Liver (tissue), 9 donors: ENCODE data around the gene SLC14A1. TPM values are rescaled to one million over a fixed set of nuclear protein-coding genes. Genes with fewer than 3 reads are reported as not detected.

ENCODE experiments used
- DNase-seq: peaks from one replicate; pipeline ENCODE4 v3.0.0-alpha.2; 2017; ENCODE audit warnings: low spot score
- H3K27ac ChIP-seq, 2 donors: one replicate each; pipeline ENCODE4 v1.7.0; 2013; ENCODE audit warnings: inconsistent platforms in 2 of 2, low read length in 2 of 2, control low read depth in 1 of 2, low read depth in 1 of 2, mild to moderate bottlenecking in 1 of 2
- H3K27me3 ChIP-seq, 4 donors: one replicate each; pipeline versions ENCODE4 v1.6.1 to v1.7.0; 2013; ENCODE audit warnings: low read length in 3 of 4, inconsistent platforms in 1 of 4, mild to moderate bottlenecking in 1 of 4, moderate library complexity in 1 of 4; ENCODE audit not compliant: control insufficient read depth in 4 of 4, insufficient read depth in 4 of 4
- H3K36me3 ChIP-seq, 4 donors: one replicate each; pipeline versions ENCODE4 v1.6.1 to v1.7.0; 2013; ENCODE audit warnings: low read length in 3 of 4, mild to moderate bottlenecking in 3 of 4, low read depth in 1 of 4, moderate library complexity in 1 of 4; ENCODE audit not compliant: control insufficient read depth in 4 of 4, insufficient read depth in 3 of 4
- H3K4me1 ChIP-seq, 4 donors: one replicate each; pipeline versions ENCODE4 v1.6.1 to v1.7.0; 2013; ENCODE audit warnings: low read length in 3 of 4, mild to moderate bottlenecking in 3 of 4, moderate library complexity in 1 of 4; ENCODE audit not compliant: control insufficient read depth in 4 of 4, insufficient read depth in 4 of 4
- H3K4me3 ChIP-seq, 3 donors: one replicate each; pipeline versions ENCODE4 v1.6.1 to v1.7.0; 2013; ENCODE audit warnings: low read length in 3 of 3, control low read depth in 1 of 3, low read depth in 1 of 3, mild to moderate bottlenecking in 1 of 3
- H3K9ac ChIP-seq, 2 donors: one replicate each; pipeline ENCODE4 v1.7.0; 2013; ENCODE audit warnings: low read length in 2 of 2, mild to moderate bottlenecking in 2 of 2, moderate library complexity in 2 of 2, control low read depth in 1 of 2, low read depth in 1 of 2
- H3K9me3 ChIP-seq, 4 donors: one replicate each; pipeline versions ENCODE4 v1.6.1 to v1.7.0; 2013; ENCODE audit warnings: low read length in 3 of 4; ENCODE audit not compliant: control insufficient read depth in 4 of 4
- CTCF ChIP-seq: fragments of 150-350 bp; IDR thresholded peaks from 2 replicates; pipeline ENCODE4 v1.5.1; 2017; ENCODE audit warnings: improper control_type of control experiment, low read depth, low read length; ENCODE audit not compliant: missing input control
- EGR1 ChIP-seq, 2 donors: IDR thresholded peaks; 2 replicates each; pipeline ENCODE4 v1.6.1; 2016 to 2018; ENCODE audit warnings: antibody characterized with exemption in 2 of 2, low read depth in 2 of 2
- FOXA1 ChIP-seq: IDR thresholded peaks from 2 replicates; pipeline ENCODE4 v1.6.1; 2016; ENCODE audit warnings: antibody characterized with exemption
- FOXA2 ChIP-seq: IDR thresholded peaks from 2 replicates; pipeline ENCODE4 v1.6.1; 2016; ENCODE audit warnings: antibody characterized with exemption
- GABPA ChIP-seq, 2 donors: IDR thresholded peaks in 1 of 2; conservative IDR thresholded peaks in 1 of 2; 2 replicates each; pipeline ENCODE4 v1.6.1; 2016; ENCODE audit warnings: antibody characterized with exemption in 2 of 2, mild to moderate bottlenecking in 1 of 2, moderate library complexity in 1 of 2
- HNF4A ChIP-seq, 2 donors: conservative IDR thresholded peaks; 2 replicates each; pipeline ENCODE4 v1.6.1; 2016; ENCODE audit warnings: antibody characterized with exemption in 2 of 2, mild to moderate bottlenecking in 2 of 2
- HNF4G ChIP-seq: IDR thresholded peaks from 2 replicates; pipeline ENCODE4 v1.6.1; 2016; ENCODE audit warnings: antibody characterized with exemption
- JUND ChIP-seq, 2 donors: IDR thresholded peaks; 2 replicates each; pipeline ENCODE4 v1.6.1; 2016; ENCODE audit warnings: antibody characterized with exemption in 2 of 2
- NR2F2 ChIP-seq: IDR thresholded peaks from 2 replicates; pipeline ENCODE4 v1.6.1; 2016; ENCODE audit warnings: antibody characterized with exemption
- RAD21 ChIP-seq, 2 donors: IDR thresholded peaks; 2 replicates each; pipeline ENCODE4 v1.6.1; 2016; ENCODE audit warnings: antibody characterized with exemption in 2 of 2, mild to moderate bottlenecking in 2 of 2
- RXRA ChIP-seq, 2 donors: IDR thresholded peaks; 2 replicates each; pipeline ENCODE4 v1.6.1; 2017 to 2018; ENCODE audit warnings: antibody characterized with exemption in 2 of 2, mild to moderate bottlenecking in 1 of 2
- SP1 ChIP-seq: IDR thresholded peaks from 2 replicates; pipeline ENCODE4 v1.6.1; 2018; ENCODE audit warnings: antibody characterized with exemption, mild to moderate bottlenecking
- TAF1 ChIP-seq: conservative IDR thresholded peaks from 2 replicates; pipeline ENCODE4 v1.6.1; 2016; ENCODE audit warnings: antibody characterized with exemption, mild to moderate bottlenecking
- YY1 ChIP-seq: IDR thresholded peaks from 2 replicates; pipeline ENCODE4 v1.6.1; 2016; ENCODE audit warnings: antibody characterized with exemption, mild to moderate bottlenecking
- ZBTB33 ChIP-seq: IDR thresholded peaks from 2 replicates; pipeline ENCODE4 v1.6.1; 2016; ENCODE audit warnings: antibody characterized with exemption
- WGBS: extraction: QIAGEN DNeasy Blood & Tissue Kit; methylation state at CpG from one replicate; pipeline ENCODE4 v1.1.7; 2013; 5-methylcytosine and 5-hydroxymethylcytosine counted together
- polyA plus RNA-seq, 2 donors: library from polyadenylated mRNA; stranded (reverse) in 1 of 2; unstranded in 1 of 2; fragments of 200-250 nt in 1 of 2; fragments of >200 nt in 1 of 2; fragmentation: Nextera tagmentation in 1 of 2; extraction: Ambion mirVana in 1 of 2; gene quantifications; one replicate each; pipeline versions ENCODE4 v1.2.1 to v1.2.3, GENCODE V29; 2013 to 2015
- total RNA-seq, 2 donors: library from RNA; depleted of rRNA; stranded (reverse); fragments of >200 nt; gene quantifications; one replicate each; pipeline ENCODE4 v1.2.3, GENCODE V29; 2014
- TF ChIP-seq, protein P1 (sequence below): IDR thresholded peaks from 2 replicates; pipeline ENCODE4 v1.6.1; 2016; ENCODE audit warnings: antibody characterized with exemption
- TF ChIP-seq, protein P2 (sequence below): IDR thresholded peaks from 2 replicates; pipeline ENCODE4 v1.6.1; 2016; ENCODE audit warnings: antibody characterized with exemption, mild to moderate bottlenecking
- TF ChIP-seq, protein P3 (sequence below): IDR thresholded peaks from 2 replicates; pipeline ENCODE4 v1.6.1; 2016; ENCODE audit warnings: antibody characterized with exemption
- donor health status: healthy.
- donor health status: healthy.
- donor health status: healthy.
- donor health status: healthy.
- donor health status: healthy.

The SLC14A1 gene
- total and polyA plus RNA-seq, 4 donors: 0.56 to 96.7 (median 0.80) TPM

GRCh38 chr18:45687621-45688020 lies 36.4 kb upstream of the SLC14A1 start:
- no peak overlapping the region for H3K4me3 ChIP-seq
- H3K9me3 ChIP-seq: no peaks in the 10 kb centered on the region
- DNase-seq: no peak
- no peaks in the 10 kb centered on the region for H3K27me3 ChIP-seq
- H3K27ac ChIP-seq: no peak overlapping the region
- no peak overlapping the region for H3K9ac ChIP-seq
- peaks cover 0 to 4% (median 0%) of the 10 kb centered on the region in 4 donors for H3K4me1 ChIP-seq
- no peaks in the 10 kb centered on the region for H3K36me3 ChIP-seq
- TF ChIP-seq RXRA (IDR thresholded peaks at IDR 0.05) (peak in 1 of 2 donors; percentile 24), EGR1 (IDR thresholded peaks at IDR 0.05; ENCODE audit: low read depth in 2 of 2) (no peak)
- WGBS: 69% methylated on average over 6 of the region's 6 CpGs

DNA sequence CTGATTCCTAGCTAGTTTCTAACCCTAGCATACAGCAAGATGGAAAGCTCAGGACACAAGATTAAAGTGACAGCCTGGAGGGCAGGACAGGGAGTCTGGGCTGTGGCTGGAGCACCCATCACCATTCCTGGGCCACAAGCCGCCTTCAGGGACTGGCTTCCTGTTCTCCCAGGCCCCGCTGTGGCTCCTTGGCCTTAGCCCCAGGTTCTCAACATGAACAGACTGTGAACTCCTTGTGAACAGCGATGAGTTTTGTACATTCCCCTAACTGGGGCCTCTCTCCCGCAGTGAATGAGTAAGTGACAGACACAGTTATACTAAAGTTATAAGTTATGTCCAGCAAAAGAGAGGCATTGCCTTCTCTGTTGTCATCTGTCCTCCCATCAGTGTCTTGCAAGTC lies 35.9 kb upstream of the SLC14A1 start:
- Histone ChIP-seq H3K4me3 (no peak overlapping the region), H3K4me1 (peaks cover 0 to 4% (median 0%) of the 10 kb centered on the region in 4 donors), H3K9me3 (no peaks in the 10 kb centered on the region), H3K9ac (no peak overlapping the region), H3K36me3 (no peaks in the 10 kb centered on the region), H3K27ac (no peak overlapping the region), H3K27me3 (no peaks in the 10 kb centered on the region)
- 81% methylated on average over 4 of the region's 4 CpGs for WGBS
- no peak for TF ChIP-seq ZBTB33
- no peak for TF ChIP-seq CTCF
- TF ChIP-seq GABPA (IDR thresholded peaks at IDR 0.05 in 1 of 2, conservative IDR thresholded peaks at IDR 0.05 in 1 of 2): no peak
- no peak for TF ChIP-seq HNF4A (conservative IDR thresholded peaks at IDR 0.05)
- no peak for TF ChIP-seq TAF1
- TF ChIP-seq, protein P1, sequence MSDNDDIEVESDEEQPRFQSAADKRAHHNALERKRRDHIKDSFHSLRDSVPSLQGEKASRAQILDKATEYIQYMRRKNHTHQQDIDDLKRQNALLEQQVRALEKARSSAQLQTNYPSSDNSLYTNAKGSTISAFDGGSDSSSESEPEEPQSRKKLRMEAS: no peak
- TF ChIP-seq JUND (IDR thresholded peaks at IDR 0.05): no peak
- TF ChIP-seq, protein P2, sequence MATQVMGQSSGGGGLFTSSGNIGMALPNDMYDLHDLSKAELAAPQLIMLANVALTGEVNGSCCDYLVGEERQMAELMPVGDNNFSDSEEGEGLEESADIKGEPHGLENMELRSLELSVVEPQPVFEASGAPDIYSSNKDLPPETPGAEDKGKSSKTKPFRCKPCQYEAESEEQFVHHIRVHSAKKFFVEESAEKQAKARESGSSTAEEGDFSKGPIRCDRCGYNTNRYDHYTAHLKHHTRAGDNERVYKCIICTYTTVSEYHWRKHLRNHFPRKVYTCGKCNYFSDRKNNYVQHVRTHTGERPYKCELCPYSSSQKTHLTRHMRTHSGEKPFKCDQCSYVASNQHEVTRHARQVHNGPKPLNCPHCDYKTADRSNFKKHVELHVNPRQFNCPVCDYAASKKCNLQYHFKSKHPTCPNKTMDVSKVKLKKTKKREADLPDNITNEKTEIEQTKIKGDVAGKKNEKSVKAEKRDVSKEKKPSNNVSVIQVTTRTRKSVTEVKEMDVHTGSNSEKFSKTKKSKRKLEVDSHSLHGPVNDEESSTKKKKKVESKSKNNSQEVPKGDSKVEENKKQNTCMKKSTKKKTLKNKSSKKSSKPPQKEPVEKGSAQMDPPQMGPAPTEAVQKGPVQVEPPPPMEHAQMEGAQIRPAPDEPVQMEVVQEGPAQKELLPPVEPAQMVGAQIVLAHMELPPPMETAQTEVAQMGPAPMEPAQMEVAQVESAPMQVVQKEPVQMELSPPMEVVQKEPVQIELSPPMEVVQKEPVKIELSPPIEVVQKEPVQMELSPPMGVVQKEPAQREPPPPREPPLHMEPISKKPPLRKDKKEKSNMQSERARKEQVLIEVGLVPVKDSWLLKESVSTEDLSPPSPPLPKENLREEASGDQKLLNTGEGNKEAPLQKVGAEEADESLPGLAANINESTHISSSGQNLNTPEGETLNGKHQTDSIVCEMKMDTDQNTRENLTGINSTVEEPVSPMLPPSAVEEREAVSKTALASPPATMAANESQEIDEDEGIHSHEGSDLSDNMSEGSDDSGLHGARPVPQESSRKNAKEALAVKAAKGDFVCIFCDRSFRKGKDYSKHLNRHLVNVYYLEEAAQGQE: no peak
- TF ChIP-seq EGR1 (IDR thresholded peaks at IDR 0.05; ENCODE audit: low read depth in 2 of 2): no peak
- no peak for TF ChIP-seq FOXA1
- no peak for TF ChIP-seq HNF4G
- no peak for TF ChIP-seq RXRA (IDR thresholded peaks at IDR 0.05)
- no peak for TF ChIP-seq NR2F2
- TF ChIP-seq, protein P3, sequence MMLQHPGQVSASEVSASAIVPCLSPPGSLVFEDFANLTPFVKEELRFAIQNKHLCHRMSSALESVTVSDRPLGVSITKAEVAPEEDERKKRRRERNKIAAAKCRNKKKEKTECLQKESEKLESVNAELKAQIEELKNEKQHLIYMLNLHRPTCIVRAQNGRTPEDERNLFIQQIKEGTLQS: no peak
- TF ChIP-seq RAD21 (IDR thresholded peaks at IDR 0.05): no peak
- TF ChIP-seq YY1: no peak
- TF ChIP-seq SP1: no peak
- no peak for TF ChIP-seq FOXA2
- no peak for DNase-seq
